ENCODE measurements around the gene TCF21.
"Not testable (repeated sequence)": the region's sequence is repeated elsewhere in the genome, so short reads cannot be mapped to it uniquely, and the experiment has no call there.

The TCF21 gene

GRCh38 chr6:133888929-133889556 is at the start of gene TCF21:
TCF21 (plus strand) TSS chr6:133889113; CDS start chr6:133889398, 285 bp downstream.
- DNase-seq (ENCODE audit: low read depth in 3 of 3), result no peak

GRCh38 chr6:133841176-133841575 is 47.7 kb upstream of the TCF21 start:
- DNase-seq (ENCODE audit: low read depth in 3 of 3), result no peak

GRCh38 chr6:133843098-133843497 is 45.8 kb upstream of the TCF21 start:
- DNase-seq (ENCODE audit: low read depth in 3 of 3), result no peak

- DNase-seq (ENCODE audit: low read depth in 3 of 3), result no peak
Measured at GRCh38 chr6:133844709-133845108, 44.2 kb upstream of the TCF21 start.

GRCh38 chr6:133854041-133854363 is 34.9 kb upstream of the TCF21 start:
- no peak for DNase-seq (ENCODE audit: low read depth in 3 of 3)

- DNase-seq (ENCODE audit: low read depth in 3 of 3), result peak in 1 of 3 experiments; percentile 4
Measured at GRCh38 chr6:133854364-133855275, 34.3 kb upstream of the TCF21 start.

GRCh38 chr6:133855276-133855990 is 33.5 kb upstream of the TCF21 start:
- DNase-seq (ENCODE audit: low read depth in 3 of 3), result no peak

- DNase-seq (ENCODE audit: low read depth in 3 of 3), result no peak
Measured at GRCh38 chr6:133855991-133856370, 32.9 kb upstream of the TCF21 start.

- DNase-seq (ENCODE audit: low read depth in 3 of 3), result no peak
Measured at GRCh38 chr6:133856911-133857310, 32.0 kb upstream of the TCF21 start.

GRCh38 chr6:133857696-133858095 is 31.2 kb upstream of the TCF21 start:
- DNase-seq (ENCODE audit: low read depth in 3 of 3), result no peak

- not testable (repeated sequence) for DNase-seq (ENCODE audit: low read depth in 3 of 3)
Measured at GRCh38 chr6:133861337-133861736, 27.6 kb upstream of the TCF21 start.

GRCh38 chr6:133863228-133863627 is 25.7 kb upstream of the TCF21 start:
- DNase-seq (ENCODE audit: low read depth in 3 of 3), result no peak

- DNase-seq (ENCODE audit: low read depth in 3 of 3), result no peak
Measured at GRCh38 chr6:133865680-133866079, 23.2 kb upstream of the TCF21 start.

GRCh38 chr6:133871131-133871530 is 17.8 kb upstream of the TCF21 start:
- no peak for DNase-seq (ENCODE audit: low read depth in 3 of 3)

GRCh38 chr6:133873538-133873937 is 15.4 kb upstream of the TCF21 start:
- no peak for DNase-seq (ENCODE audit: low read depth in 3 of 3)

GRCh38 chr6:133877116-133877515 is 11.8 kb upstream of the TCF21 start:
- DNase-seq (ENCODE audit: low read depth in 3 of 3), result no peak

GRCh38 chr6:133880006-133880405 is 8.9 kb upstream of the TCF21 start:
- DNase-seq (ENCODE audit: low read depth in 3 of 3), result no peak

GRCh38 chr6:133880896-133881295 is 8.0 kb upstream of the TCF21 start:
- DNase-seq (ENCODE audit: low read depth in 3 of 3), result no peak

GRCh38 chr6:133886104-133886775 is 2.7 kb upstream of the TCF21 start:
- DNase-seq (ENCODE audit: low read depth in 3 of 3), result no peak

- DNase-seq (ENCODE audit: low read depth in 3 of 3), result no peak
Measured at GRCh38 chr6:133887156-133887879, 1.6 kb upstream of the TCF21 start.

- DNase-seq (ENCODE audit: low read depth in 3 of 3), result no peak
Measured at GRCh38 chr6:133887880-133888230, 1.1 kb upstream of the TCF21 start.
